Measurements from ENCODE around the gene TMEM69. TPM values are rescaled to one million over a fixed set of nuclear protein-coding genes. Genes with fewer than 3 reads are reported as not detected.

TMEM69 gene
- total RNA-seq, 1 experiment from 2014 or later = 39.3 TPM

GRCh38 chr1:45730075-45730779 is 42.2 kb downstream of the TMEM69 start:
- Histone ChIP-seq H2AFZ (ENCODE audit: low read depth, low read length, poor library complexity, severe bottlenecking) (no peak overlapping the region), H3K9ac (ENCODE audit: low read length) (no peak overlapping the region), H3K36me3 (ENCODE audit: control insufficient read depth in 1 of 2, insufficient read depth in 2 of 2, low read length in 2 of 2) (no peaks in the 10 kb centered on the region), H3K4me2 (ENCODE audit: low read length) (no peak overlapping the region), H3K9me2 (ENCODE audit: insufficient read depth) (no peaks in the 10 kb centered on the region), H3K79me2 (ENCODE audit: insufficient read depth, low read length) (no peaks in the 10 kb centered on the region), H3K9me3 (ENCODE audit: control insufficient read depth in 1 of 2, insufficient read depth in 1 of 2, low read depth in 1 of 2, low read length in 2 of 2) (no peaks in the 10 kb centered on the region), H4K20me1 (ENCODE audit: insufficient read depth) (no peaks in the 10 kb centered on the region; the same call in 1 of the 2 replicates), H3K27me3 (ENCODE audit: insufficient read depth, low read length) (no peaks in the 10 kb centered on the region), H3K4me1 (ENCODE audit: control insufficient read depth in 1 of 2, insufficient read depth in 2 of 2, low read length in 2 of 2) (peaks cover 3 to 4% of the 10 kb centered on the region in 2 experiments; a peak in 2 of 4 replicates), H3K27ac (ENCODE audit: low read depth, low read length) (no peak overlapping the region), H3K4me3 (replicated peaks in 1 of 2; ENCODE audit: low read depth in 1 of 2, low read length in 2 of 2) (no peak overlapping the region)
- intact Hi-C loops (cut with micrococcal nuclease) = no loop called here
- ChIA-PET POLR2A (no interaction called here), CTCF (no interaction called here), RAD21 (ENCODE audit: low non-redundant PET in 1 of 2, low total read pairs in 2 of 2, uncharacterized antibody in 2 of 2, unreplicated experiment in 2 of 2) (no interaction called here)
- DNase-seq (ENCODE audit: low read depth, low spot score) = no peak
- TF ChIP-seq ELF1 (IDR thresholded peaks at IDR 0.05; ENCODE audit: borderline replicate concordance, low read depth) = no peak
- TF ChIP-seq ZFX (IDR thresholded peaks at IDR 0.05) = no peak
- no peak for TF ChIP-seq YY1 (IDR thresholded peaks at IDR 0.05; ENCODE audit: extremely low read depth, insufficient replicate concordance, low read depth, low read length)
- TF ChIP-seq REST (IDR thresholded peaks at IDR 0.05; ENCODE audit: low read depth) = no peak
- TF ChIP-seq EZH2 (IDR thresholded peaks at IDR 0.05) = no peak
- no peak for TF ChIP-seq CEBPB (IDR thresholded peaks at IDR 0.05; ENCODE audit: low read depth)
- TF ChIP-seq TCF7L2 (IDR thresholded peaks at IDR 0.05; ENCODE audit: borderline replicate concordance, extremely low read depth, insufficient read depth, insufficient read length) = no peak
- ATAC-seq = no peak
- BruUV-seq (replicated peaks) = no TSS peak

Data from HCT116 (cell line).